Measurements from ENCODE around the gene DOCK4.

The DOCK4 gene

DNA sequence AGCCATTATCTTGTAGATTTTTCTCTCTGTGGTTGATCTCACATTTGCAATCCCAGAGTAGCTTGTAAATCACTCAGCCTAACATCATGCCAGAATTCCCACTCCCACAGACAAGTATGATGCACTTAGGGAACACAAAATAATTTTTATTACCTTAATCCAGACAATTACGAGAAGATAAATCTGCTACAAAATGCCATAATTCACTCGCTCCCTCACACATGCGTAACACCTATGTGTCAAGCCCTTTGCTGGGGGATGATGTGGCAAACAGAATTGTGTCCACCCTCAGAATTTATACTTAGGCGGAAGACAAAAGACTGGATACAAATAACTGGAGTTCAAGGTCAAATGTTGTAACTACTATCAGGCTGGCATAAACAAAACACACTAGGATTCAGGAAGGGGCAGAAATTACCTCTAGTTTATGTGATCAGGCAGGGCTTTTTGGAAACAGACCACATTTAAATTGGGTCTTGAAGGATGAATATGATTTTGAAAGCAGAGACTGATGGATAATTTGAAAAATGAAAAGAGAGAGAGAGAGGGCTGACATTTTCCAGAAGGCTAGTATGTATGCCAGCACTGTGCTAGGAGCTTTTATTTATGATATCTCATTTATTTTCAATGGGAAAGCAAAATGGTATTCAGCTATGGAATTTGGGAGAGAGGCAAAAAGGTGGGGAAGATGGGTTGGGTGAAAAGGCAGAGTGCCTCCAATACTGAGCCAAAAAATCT, 69.8 kb downstream of the DOCK4 start:
- TF ChIP-seq, protein P1, sequence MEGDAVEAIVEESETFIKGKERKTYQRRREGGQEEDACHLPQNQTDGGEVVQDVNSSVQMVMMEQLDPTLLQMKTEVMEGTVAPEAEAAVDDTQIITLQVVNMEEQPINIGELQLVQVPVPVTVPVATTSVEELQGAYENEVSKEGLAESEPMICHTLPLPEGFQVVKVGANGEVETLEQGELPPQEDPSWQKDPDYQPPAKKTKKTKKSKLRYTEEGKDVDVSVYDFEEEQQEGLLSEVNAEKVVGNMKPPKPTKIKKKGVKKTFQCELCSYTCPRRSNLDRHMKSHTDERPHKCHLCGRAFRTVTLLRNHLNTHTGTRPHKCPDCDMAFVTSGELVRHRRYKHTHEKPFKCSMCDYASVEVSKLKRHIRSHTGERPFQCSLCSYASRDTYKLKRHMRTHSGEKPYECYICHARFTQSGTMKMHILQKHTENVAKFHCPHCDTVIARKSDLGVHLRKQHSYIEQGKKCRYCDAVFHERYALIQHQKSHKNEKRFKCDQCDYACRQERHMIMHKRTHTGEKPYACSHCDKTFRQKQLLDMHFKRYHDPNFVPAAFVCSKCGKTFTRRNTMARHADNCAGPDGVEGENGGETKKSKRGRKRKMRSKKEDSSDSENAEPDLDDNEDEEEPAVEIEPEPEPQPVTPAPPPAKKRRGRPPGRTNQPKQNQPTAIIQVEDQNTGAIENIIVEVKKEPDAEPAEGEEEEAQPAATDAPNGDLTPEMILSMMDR (IDR thresholded peaks at IDR 0.05) = no peak
- TF ChIP-seq ZFX (IDR thresholded peaks at IDR 0.05; ENCODE audit: borderline replicate concordance) = no peak
- no peak overlapping the region for H3K27ac ChIP-seq

DNA sequence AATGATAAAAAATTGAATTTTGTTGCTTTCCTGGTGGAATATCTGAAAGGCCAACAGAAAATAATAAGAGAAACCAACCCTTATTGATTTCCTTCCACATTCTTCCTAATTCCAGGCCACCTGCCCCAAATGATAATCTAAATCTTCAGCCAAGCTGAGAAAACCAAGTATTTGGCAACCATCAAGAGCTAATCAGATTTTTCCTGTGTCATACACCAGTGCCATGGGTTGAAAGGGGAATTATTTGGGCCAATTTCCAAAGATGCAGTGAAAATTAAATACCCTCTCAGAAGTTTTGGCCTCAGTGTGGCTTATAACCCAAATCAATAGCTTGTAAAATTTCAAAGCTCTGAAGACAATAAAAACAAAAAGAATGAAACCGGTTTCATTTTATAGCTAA, 70.4 kb downstream of the DOCK4 start:
- TF ChIP-seq, protein P1 (IDR thresholded peaks at IDR 0.05) = no peak
- no peak for TF ChIP-seq ZFX (IDR thresholded peaks at IDR 0.05; ENCODE audit: borderline replicate concordance)
- H3K27ac ChIP-seq = no peak overlapping the region

DNA sequence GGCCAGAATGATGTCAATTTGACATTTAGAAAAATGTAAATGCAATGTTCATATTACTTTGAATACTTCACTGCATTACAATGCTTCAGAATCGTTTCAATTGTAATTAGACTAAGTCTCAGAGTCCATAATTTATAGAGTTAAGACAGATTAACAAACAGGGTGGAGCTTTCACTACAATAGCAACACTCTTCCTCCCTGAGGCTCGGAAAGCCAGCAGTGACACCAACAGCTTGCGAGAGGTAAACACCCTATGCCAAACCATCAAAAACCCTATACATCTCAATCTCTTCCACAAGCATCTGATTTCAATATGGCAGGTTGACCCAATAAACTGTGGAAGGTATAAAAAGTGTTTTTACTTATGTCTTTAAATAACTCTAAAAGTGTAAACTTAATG, 72.2 kb downstream of the DOCK4 start:
- TF ChIP-seq ZFX (IDR thresholded peaks at IDR 0.05; ENCODE audit: borderline replicate concordance) = no peak
- TF ChIP-seq, protein P1 (IDR thresholded peaks at IDR 0.05) = no peak
- no peak overlapping the region for H3K27ac ChIP-seq

DNA sequence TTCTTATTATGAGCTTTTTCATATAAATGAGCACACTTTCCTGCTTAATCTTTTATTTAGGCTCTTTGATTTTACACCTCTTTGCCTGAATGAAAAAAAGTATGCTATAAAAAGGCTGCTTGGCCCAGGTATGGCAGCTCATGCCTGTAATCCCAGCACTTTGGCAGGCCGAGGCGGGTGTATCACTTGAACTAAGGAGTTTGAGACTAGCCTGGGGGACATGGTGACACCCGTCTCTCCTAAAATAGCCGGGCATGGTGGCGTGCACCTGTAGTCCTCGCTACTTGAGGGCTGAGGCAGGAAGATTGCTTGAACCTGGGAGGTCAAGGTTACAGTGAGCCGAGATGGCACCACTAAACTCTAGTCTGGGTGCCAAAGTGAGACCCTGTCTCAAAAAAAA, 72.9 kb downstream of the DOCK4 start:
- H3K27ac ChIP-seq = no peak overlapping the region
- TF ChIP-seq ZFX (IDR thresholded peaks at IDR 0.05; ENCODE audit: borderline replicate concordance) = no peak
- TF ChIP-seq, protein P1 (IDR thresholded peaks at IDR 0.05) = no peak

DNA sequence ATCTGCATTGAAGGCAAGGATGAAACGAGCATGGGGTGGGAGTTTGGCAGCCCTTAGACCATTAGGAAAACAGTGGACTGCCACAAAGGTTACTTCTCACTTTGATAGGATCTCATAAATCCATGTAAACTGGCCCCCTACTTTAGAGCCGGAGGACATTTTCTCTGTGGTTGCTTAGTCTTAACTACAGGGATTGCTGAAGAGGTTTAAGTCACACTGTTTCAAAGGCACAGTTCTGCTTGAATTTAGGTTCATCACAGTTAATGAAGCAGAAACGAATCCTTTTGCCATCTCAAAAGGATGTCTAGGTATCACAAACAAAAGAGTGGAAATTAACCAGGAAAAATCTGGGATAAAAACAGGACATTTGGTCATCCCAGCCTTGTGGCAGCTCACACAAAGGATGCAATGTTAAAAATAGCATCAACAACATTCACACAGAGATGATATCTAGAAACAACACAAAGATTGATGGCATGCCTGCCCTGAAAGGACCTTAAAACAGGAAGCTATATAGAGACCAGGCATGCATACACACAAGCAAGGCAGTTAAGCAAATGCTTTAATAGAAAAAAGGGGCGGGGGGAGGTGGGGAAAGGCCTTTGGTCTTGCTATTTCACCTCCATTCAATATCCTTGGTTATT, 74.0 kb downstream of the DOCK4 start:
- TF ChIP-seq, protein P1 (IDR thresholded peaks at IDR 0.05) = no peak
- no peak for TF ChIP-seq ZFX (IDR thresholded peaks at IDR 0.05; ENCODE audit: borderline replicate concordance)
- no peak overlapping the region for H3K27ac ChIP-seq

DNA sequence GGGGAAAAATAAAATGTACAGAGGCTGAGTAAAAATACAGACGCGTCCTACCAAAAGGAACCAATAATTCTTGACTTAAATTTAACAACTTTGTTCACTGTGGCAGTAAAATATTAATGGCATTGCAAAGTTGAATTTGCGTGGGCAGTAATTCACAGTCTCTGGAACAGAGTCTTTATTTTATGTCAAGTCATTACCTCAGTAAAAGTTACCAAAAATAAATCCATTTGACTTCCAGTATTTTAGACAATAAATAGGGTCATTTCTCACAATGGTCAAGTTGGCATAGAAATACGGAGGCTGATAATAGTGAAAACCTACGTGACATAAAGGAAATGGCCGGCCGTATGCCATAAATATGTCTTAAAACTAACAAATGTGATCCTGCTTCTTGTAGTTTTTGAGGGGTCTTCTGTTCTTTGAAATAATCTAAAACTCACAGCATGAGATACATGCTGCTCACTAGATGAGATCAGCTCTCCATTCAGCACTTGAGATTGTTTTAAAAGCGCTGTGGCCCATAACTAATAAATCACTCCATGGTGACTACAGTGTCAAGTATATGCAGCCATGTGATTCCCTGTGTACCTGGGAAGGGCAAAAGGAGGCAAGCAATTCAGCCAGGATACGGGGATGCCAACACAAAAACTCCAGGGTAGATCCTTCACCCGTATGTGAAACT, 75.3 kb downstream of the DOCK4 start:
- no peak for TF ChIP-seq ZFX (IDR thresholded peaks at IDR 0.05; ENCODE audit: borderline replicate concordance)
- TF ChIP-seq, protein P1 (IDR thresholded peaks at IDR 0.05) = no peak
- no peak overlapping the region for H3K27ac ChIP-seq

Data from 22Rv1 (cell line).